ENCODE data around the gene ACKR2. TPM values are rescaled to one million over a fixed set of nuclear protein-coding genes. Genes with fewer than 3 reads are reported as not detected.

ACKR2 gene
- total and polyA plus RNA-seq, 2 of the 13 experiments (the other 11 are each of a cell fraction or from before 2014, with no cell fraction given): 1.1 to 1.9 TPM

DNA sequence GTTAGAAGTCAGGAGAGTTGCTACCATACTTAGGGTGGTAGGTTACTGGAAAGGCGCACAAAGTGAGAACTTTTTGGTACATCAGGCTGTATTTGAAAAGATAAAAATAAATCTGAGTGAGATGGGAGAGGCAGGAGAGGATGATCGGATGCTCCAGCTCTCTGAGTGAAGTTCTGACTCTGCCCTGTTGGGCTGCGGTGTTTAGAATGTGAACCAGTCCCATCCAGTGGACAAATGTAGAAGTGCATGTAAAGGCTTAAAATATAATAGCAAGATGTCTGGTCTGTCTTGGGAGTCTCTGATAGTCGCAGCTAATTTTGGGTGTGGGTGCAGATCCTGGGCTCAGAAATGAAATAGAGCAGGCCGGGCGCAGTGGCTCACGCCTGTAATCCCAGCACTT lies 30.4 kb downstream of the ACKR2 start:
- H3K79me2 ChIP-seq (ENCODE audit: insufficient read depth, low read length): no peaks in the 10 kb centered on the region
- ChIA-PET POLR2A (interaction anchor here (0.6 to 1.3 kb wide), 7 partner anchors 9 to 43 kb away, joined by 3 to 10 read pairs (median 6); partner anchors contain the start of genes CYP8B1 and HIGD1A), CTCF (ENCODE audit: low intra/inter-chr PET ratio, low total read pairs) (interaction anchor here (0.8 to 1.6 kb wide), 4 partner anchors 8 to 58 kb away, joined by 3 to 12 read pairs (median 7); no protein-coding TSS in a partner anchor)
- BruUV-seq (replicated peaks): no TSS peak
- H3K9me3 ChIP-seq (ENCODE audit: low read length): no peaks in the 10 kb centered on the region
- intact Hi-C loops (cut with micrococcal nuclease; ENCODE audit: unreplicated experiment) (loop anchor here (2.0 kb wide), 1 partner anchor 41 kb away; no protein-coding TSS in a partner anchor), in situ Hi-C loops (cut with HindIII; ENCODE audit: extremely low pct_ligation_motif_present, low pct_unique_long_range_greater_than_20kb) (loop anchor here (5.0 to 25.0 kb wide), 3 partner anchors 38 to 602 kb away; partner anchors contain the start of gene CYP8B1)
- H3K9ac ChIP-seq (ENCODE audit: insufficient read depth, low read depth, low read length): no peak overlapping the region
- no peaks in the 10 kb centered on the region for H3K36me3 ChIP-seq (replicated peaks in 1 of 2; ENCODE audit: control insufficient read depth in 1 of 2, insufficient read depth in 2 of 2, low read length in 2 of 2)
- FAIRE-seq (peak; percentile 96), ATAC-seq (peak; percentile 98), DNase-seq (ENCODE audit: low spot score) (peak; percentile 73)
- H2AFZ ChIP-seq (ENCODE audit: low read length): no peak overlapping the region
- H3K4me3 ChIP-seq (replicated peaks in 1 of 3; ENCODE audit: insufficient read depth in 1 of 3, low read depth in 2 of 3, low read length in 3 of 3): no peak overlapping the region
- H3K27me3 ChIP-seq (ENCODE audit: control insufficient read depth in 1 of 2, insufficient read depth in 2 of 2, low read length in 2 of 2): no peaks in the 10 kb centered on the region
- no peak overlapping the region for H3K27ac ChIP-seq (ENCODE audit: extremely low read length, insufficient read depth, low read length)
- H3K4me2 ChIP-seq (ENCODE audit: low read depth, low read length): no peak overlapping the region
- H4K20me1 ChIP-seq (ENCODE audit: insufficient read depth, low read length): no peaks in the 10 kb centered on the region
- H3K4me1 ChIP-seq (ENCODE audit: insufficient read depth, low read length): peaks cover 41% of the 10 kb centered on the region
- WGBS (ENCODE audit: low lambda C conversion rate): 14% methylated on average over 7 of the region's 7 CpGs
- TF ChIP-seq ETV5 (CRISPR knock-in tag; IDR thresholded peaks at IDR 0.05; ENCODE audit: borderline replicate concordance) (no peak), MLLT10 (CRISPR knock-in tag; IDR thresholded peaks at IDR 0.05) (no peak), ZFP36L2 (CRISPR knock-in tag; IDR thresholded peaks at IDR 0.05) (no peak), SCMH1 (CRISPR knock-in tag; IDR thresholded peaks at IDR 0.05; ENCODE audit: borderline replicate concordance) (no peak), GATAD2A (CRISPR knock-in tag; IDR thresholded peaks at IDR 0.05) (0 out of 2 replicates have a peak, but pooled peaks have one; percentile 19), ZMAT3 (CRISPR knock-in tag; conservative IDR thresholded peaks at IDR 0.05) (no peak), ZNF468 (CRISPR knock-in tag; IDR thresholded peaks at IDR 0.05) (no peak), RFX1 (IDR thresholded peaks at IDR 0.05) (no peak), RORA (CRISPR knock-in tag; IDR thresholded peaks at IDR 0.05) (no peak), ATAD3A (CRISPR knock-in tag; IDR thresholded peaks at IDR 0.05) (no peak), RAD21 (CRISPR knock-in tag; IDR thresholded peaks at IDR 0.05) (peak; percentile 77), ZNF543 (CRISPR knock-in tag; IDR thresholded peaks at IDR 0.05) (no peak), ZZZ3 (CRISPR knock-in tag; IDR thresholded peaks at IDR 0.05; ENCODE audit: borderline replicate concordance) (no peak), ZSCAN9 (CRISPR knock-in tag; IDR thresholded peaks at IDR 0.05; ENCODE audit: borderline replicate concordance) (no peak), SMC3 (IDR thresholded peaks at IDR 0.05; ENCODE audit: low read length) (peak; percentile 86)
- TF ChIP-seq, protein P1, sequence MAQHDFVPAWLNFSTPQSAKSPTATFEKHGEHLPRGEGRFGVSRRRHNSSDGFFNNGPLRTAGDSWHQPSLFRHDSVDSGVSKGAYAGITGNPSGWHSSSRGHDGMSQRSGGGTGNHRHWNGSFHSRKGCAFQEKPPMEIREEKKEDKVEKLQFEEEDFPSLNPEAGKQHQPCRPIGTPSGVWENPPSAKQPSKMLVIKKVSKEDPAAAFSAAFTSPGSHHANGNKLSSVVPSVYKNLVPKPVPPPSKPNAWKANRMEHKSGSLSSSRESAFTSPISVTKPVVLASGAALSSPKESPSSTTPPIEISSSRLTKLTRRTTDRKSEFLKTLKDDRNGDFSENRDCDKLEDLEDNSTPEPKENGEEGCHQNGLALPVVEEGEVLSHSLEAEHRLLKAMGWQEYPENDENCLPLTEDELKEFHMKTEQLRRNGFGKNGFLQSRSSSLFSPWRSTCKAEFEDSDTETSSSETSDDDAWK (CRISPR knock-in tag; IDR thresholded peaks at IDR 0.05): no peak
- TF ChIP-seq, protein P2, sequence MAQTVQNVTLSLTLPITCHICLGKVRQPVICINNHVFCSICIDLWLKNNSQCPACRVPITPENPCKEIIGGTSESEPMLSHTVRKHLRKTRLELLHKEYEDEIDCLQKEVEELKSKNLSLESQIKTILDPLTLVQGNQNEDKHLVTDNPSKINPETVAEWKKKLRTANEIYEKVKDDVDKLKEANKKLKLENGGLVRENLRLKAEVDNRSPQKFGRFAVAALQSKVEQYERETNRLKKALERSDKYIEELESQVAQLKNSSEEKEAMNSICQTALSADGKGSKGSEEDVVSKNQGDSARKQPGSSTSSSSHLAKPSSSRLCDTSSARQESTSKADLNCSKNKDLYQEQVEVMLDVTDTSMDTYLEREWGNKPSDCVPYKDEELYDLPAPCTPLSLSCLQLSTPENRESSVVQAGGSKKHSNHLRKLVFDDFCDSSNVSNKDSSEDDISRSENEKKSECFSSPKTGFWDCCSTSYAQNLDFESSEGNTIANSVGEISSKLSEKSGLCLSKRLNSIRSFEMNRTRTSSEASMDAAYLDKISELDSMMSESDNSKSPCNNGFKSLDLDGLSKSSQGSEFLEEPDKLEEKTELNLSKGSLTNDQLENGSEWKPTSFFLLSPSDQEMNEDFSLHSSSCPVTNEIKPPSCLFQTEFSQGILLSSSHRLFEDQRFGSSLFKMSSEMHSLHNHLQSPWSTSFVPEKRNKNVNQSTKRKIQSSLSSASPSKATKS (CRISPR knock-in tag; IDR thresholded peaks at IDR 0.05): no peak
- TF ChIP-seq, protein P3, sequence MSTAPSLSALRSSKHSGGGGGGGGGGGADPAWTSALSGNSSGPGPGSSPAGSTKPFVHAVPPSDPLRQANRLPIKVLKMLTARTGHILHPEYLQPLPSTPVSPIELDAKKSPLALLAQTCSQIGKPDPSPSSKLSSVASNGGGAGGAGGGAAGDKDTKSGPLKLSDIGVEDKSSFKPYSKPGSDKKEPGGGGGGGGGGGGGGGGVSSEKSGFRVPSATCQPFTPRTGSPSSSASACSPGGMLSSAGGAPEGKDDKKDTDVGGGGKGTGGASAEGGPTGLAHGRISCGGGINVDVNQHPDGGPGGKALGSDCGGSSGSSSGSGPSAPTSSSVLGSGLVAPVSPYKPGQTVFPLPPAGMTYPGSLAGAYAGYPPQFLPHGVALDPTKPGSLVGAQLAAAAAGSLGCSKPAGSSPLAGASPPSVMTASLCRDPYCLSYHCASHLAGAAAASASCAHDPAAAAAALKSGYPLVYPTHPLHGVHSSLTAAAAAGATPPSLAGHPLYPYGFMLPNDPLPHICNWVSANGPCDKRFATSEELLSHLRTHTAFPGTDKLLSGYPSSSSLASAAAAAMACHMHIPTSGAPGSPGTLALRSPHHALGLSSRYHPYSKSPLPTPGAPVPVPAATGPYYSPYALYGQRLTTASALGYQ (CRISPR knock-in tag; IDR thresholded peaks at IDR 0.05): no peak
- TF ChIP-seq, protein P4, sequence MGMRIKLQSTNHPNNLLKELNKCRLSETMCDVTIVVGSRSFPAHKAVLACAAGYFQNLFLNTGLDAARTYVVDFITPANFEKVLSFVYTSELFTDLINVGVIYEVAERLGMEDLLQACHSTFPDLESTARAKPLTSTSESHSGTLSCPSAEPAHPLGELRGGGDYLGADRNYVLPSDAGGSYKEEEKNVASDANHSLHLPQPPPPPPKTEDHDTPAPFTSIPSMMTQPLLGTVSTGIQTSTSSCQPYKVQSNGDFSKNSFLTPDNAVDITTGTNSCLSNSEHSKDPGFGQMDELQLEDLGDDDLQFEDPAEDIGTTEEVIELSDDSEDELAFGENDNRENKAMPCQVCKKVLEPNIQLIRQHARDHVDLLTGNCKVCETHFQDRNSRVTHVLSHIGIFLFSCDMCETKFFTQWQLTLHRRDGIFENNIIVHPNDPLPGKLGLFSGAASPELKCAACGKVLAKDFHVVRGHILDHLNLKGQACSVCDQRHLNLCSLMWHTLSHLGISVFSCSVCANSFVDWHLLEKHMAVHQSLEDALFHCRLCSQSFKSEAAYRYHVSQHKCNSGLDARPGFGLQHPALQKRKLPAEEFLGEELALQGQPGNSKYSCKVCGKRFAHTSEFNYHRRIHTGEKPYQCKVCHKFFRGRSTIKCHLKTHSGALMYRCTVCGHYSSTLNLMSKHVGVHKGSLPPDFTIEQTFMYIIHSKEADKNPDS (CRISPR knock-in tag; IDR thresholded peaks at IDR 0.05): no peak
